HG02938 (cell line): ENCODE measurements around the gene TBL3.
A peak's percentile ranks its signal among the peaks of the same experiment; 100 is the strongest.

Source experiments
- ATAC-seq: cut with Tn5 transposase; IDR thresholded peaks from one replicate; pipeline ENCODE4 v1.9.1; 2021; ENCODE audit warnings: mild to moderate bottlenecking, moderate library complexity; ENCODE audit not compliant: unreplicated experiment

Gene TBL3

DNA sequence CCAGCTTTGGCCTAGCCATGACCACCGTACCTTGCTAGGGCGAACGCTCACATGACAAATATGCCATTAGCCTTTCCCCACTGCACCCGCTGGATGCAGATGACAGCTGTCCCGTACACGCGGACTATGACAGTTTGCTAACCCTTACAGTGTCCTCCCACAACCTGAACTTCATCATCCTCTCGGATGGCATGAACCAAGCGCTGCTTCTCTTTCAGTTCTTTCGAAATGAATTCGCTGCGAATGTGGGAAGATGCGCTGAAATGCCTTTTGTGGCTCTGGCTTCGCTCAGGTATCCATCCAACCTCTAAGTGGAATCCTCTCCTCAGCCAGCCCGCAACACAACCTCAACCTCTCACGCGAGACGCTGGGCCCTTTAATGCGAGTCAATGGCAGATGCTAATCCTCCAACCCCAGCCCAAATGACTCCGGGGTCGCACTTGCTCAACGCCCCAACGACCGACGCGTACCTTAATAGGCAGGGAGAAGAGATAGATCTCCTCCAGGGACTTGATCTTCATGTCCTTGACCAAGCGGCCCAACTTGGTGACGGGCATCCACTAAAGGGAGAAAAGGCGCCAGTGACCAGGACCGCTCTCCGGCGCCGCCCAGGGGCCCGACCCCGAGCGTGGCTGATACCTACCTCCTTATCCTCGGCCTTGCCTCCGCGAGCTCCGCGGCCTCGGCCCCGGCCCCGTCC is 7.9 kb upstream of the TBL3 start:
- ATAC-seq: no peak

DNA sequence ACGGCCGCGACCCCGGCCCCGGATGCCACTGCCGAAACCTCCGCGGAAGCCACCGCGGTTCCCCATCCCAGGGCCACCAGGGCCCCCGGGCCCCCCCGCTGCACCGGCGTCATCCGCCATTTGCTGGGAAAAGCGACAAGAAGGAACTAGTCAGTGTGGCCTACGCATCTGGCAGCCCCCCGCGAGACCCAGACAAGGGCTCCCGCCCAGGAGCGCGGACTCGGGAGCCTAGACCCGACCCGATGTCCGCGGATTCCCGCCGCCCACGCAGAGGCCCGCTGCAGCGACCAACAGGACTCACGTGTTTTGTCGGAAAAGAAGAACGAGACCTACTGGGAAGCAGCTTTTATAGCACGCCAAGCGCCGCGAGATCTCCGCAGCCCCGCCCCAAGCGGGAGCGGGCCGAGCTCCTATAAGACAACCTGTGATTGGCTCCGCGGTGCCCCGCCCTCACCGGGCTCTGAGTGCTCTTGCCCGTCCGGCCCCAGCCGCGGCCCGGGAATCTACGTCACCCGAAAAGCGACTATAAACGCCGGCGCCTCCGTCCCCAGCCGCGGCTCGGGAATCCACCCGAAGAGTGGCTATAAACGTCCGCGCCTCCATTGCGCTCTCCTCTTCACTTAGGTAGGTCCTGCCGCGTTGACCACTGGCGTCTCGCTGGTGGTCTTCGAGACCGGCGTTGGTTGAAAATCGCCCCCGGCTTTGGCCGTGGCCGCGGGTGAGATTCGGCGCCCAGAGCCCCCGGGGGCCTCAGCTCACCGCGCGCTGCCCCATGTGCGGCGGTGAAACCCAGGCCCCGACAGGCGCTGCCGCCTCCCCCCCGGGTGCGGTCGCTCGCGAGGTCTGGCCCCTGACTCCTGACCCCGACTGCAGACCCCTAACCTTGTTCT is 7.1 kb upstream of the TBL3 start, which contains the start of gene RPS2:
RPS2 (minus strand) TSS at position 321 of the 890 bp plus-strand sequence; CDS start at position 120, 201 bp downstream.
- ATAC-seq: peak; percentile 83

DNA sequence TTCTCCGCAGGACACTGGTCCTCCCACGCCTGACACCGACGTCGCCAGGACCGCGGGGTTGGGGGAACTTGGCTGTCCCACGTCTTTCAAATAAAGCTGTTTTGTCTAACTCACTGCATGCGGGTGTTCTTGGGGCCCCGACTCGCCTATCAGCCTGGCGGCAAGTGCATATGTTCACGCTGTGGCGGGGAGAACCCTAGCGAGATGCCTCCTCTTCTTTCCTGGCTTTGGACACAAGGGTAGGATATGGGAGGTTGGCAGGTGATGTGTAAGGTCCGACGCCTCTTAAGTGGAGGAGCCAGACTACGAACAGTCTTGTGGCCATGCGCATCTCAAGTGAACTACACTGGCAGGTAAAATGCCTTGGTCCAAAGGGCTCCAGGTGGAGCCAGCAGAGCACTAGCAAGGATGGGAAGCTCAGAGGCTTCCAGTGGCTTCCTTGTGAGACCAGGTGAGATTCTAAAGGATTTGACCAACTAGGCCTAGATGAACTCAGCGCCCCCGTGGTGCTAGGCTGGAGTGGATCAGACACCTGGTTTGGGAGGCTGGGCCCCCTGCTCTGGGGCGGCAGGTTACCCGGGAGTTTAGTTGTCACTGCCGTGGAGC is 6.4 kb upstream of the TBL3 start:
- no peak for ATAC-seq

DNA sequence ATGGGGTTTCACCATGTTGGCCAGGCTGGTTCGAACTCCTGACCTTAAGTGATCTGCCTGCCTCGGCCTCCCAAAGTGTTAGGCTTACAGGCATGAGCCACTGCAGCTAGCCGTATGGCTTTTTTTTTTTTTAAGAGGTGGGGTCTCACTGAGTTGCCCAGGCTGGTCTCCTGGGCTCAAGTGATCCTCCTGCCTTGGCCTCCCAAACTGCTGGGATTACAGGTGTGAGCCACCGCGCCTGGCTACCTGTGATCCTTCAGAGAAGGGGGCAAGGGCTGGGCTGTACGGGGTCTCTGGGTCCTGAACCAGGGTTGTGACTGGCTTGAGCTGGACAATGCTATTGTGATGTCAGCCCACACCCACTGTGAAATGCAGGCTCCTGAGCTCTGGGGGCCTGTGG is 5.4 kb upstream of the TBL3 start, which contains the start of gene RNF151:
RNF151 (plus strand) TSS at position 397 of the 400 bp plus-strand sequence. CDS start 26 bp downstream, outside the sequence.
- ATAC-seq: no peak

DNA sequence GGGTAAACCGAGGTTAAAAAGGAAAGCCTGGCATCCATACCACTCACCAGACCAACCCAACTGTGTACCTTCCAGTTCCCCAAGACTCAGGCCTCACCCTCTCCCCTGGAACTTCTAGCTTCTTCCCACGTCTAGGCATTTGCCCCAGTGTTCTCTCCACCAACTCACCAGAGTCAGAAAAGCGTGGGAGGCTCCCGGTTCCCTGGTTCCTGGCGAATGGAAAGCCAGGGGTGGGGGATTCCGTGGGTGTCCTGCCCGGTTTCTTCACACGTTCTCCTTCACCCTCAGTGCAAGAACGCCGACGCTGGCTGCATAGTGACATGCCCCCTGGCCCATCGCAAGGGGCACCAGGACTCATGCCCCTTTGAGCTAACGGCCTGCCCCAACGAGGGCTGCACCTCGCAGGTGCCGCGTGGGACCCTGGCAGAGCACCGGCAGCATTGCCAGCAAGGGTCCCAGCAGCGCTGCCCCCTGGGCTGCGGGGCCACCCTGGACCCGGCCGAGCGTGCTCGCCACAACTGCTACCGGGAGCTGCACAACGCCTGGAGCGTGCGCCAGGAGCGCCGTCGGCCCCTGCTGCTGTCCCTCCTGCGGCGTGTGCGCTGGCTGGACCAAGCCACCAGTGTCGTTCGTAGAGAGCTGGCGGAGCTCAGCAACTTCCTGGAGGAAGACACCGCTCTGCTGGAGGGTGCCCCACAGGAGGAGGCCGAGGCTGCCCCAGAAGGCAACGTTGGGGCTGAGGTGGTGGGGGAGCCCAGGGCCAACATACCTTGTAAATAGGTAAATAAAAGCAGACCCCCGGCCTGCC is 3.5 kb upstream of the TBL3 start:
- ATAC-seq: no peak

DNA sequence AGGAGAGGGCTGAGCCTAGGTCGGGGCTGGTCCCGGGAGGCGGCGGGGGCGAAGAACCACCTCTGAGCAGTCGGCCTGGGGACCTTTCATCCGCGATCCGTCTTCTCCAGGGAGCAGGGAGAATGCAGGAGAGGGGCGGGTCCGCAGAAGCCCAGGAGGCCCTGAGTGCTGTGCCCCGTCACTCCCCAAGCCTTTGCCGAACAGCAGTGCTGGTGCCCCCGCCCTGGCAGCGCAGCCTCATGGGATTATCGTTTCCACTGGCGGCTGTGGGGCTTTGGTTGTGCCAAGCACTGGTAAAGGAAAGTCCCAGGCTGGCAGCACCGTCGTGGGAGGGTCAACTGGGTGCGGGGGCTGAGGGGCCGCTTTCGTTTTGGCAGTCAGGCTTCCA is 631 bp downstream of the TBL3 start:
- no peak for ATAC-seq

DNA sequence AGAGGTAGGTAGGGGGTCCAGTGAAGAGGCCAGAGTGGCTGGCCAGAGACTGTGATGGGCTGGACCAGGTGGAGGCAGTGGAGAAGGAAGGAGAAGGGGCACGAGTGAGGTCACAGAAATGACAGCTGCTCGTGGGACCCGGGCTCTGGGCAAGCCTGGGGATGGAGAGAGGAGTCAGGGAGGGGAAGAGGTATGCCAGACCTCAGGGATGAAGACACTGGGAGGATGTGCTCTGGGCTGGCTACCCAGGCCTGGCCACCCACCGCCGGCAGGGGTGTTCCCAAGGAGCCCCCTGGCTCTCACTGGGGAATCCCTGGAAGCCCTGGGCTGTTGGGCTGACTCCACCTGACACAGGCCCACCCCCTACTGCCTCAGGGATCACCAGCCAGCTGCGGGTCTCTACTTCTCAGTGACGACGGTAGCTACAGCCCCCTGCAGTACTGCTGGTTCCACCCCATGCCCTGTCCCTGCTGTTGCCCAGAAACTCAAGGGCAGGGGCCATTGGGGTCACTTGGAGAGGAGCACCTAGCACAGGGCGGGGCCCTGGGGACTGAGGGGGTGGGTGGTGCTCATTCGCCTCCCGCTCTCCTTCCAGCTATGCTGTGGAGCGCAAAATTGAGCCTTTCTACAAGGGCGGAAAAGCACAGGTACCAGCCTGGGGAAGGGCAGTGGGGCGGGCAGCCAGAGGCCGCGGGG is 1.8 kb downstream of the TBL3 start:
- ATAC-seq: no peak

DNA sequence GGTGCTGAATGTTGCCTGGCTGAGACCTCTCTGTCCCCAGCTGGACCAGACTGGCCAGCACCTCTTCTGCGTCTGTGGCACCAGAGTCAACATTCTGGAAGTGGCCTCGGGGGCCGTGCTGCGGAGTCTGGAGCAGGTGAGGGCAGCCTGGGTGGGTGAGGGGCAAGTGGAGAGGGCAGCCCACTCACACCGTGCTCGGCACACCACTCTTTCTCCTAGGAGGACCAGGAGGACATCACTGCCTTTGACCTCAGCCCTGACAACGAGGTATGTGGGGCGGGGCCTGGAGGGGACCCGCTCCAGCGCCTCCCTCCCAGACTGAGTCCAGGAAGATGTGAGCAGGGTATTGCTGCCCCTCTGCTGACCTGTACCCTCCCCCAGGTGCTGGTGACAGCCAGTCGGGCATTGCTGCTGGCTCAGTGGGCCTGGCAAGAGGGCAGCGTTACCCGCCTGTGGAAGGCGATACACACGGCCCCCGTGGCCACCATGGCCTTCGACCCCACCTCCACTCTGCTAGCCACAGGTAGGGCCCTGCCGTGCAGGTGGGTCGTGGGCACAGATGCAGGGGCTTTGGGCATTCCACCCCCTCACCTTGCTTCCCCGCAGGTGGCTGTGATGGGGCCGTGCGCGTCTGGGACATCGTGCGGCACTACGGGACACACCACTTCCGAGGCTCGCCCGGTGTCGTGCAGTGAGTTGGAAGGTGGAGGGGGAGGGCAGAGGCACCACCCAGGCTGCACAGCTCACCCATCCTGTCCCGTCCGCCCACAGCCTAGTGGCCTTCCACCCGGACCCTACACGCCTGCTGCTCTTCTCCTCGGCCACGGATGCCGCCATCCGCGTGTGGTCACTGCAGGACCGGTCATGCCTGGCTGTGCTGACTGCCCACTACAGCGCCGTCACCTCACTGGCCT is 2.6 kb downstream of the TBL3 start:
- ATAC-seq: no peak

DNA sequence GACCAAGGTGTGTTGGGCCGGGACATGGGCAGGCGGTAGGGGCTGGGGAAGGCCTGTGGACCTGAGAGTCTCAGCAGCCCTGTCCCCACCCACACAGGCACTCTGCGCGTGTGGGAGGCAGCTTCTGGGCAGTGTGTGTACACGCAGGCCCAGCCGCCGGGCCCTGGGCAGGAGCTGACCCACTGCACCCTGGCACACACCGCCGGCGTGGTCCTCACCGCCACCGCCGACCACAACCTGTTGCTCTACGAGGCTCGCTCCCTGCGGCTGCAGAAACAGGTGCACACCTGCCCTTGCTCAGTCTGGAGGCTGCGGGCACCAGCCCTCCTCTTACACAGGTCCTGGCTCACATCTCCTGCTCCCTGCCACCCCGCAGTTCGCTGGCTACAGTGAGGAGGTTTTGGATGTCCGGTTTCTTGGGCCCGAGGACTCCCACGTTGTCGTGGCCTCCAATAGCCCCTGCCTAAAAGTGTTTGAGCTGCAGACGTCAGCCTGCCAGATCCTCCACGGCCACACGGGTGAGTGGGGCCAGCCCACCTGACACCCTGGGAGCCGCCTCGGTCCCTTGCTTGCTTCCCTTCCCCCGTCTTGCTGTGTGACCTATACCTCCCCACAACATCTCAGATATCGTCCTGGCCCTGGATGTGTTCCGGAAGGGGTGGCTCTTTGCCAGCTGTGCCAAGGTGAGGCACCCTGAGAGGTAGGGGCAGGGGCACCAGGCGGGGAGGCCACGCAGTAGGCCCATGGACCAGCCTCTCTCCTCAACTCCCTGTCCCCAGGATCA is 3.8 kb downstream of the TBL3 start:
- no peak for ATAC-seq

DNA sequence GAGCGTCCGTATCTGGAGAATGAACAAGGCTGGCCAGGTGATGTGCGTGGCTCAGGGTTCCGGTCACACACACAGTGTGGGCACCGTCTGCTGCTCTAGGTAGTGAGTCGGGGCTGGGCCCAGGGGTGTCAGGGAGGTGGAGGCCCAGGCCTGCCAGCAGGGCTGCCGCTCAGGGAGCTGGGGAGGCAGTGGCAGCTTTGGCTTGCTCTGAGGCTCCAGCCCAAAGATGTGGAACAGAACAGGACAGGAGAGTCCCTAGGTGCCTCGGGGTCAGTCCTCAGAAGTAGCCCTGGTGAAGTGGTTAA is 4.3 kb downstream of the TBL3 start:
- ATAC-seq: no peak

DNA sequence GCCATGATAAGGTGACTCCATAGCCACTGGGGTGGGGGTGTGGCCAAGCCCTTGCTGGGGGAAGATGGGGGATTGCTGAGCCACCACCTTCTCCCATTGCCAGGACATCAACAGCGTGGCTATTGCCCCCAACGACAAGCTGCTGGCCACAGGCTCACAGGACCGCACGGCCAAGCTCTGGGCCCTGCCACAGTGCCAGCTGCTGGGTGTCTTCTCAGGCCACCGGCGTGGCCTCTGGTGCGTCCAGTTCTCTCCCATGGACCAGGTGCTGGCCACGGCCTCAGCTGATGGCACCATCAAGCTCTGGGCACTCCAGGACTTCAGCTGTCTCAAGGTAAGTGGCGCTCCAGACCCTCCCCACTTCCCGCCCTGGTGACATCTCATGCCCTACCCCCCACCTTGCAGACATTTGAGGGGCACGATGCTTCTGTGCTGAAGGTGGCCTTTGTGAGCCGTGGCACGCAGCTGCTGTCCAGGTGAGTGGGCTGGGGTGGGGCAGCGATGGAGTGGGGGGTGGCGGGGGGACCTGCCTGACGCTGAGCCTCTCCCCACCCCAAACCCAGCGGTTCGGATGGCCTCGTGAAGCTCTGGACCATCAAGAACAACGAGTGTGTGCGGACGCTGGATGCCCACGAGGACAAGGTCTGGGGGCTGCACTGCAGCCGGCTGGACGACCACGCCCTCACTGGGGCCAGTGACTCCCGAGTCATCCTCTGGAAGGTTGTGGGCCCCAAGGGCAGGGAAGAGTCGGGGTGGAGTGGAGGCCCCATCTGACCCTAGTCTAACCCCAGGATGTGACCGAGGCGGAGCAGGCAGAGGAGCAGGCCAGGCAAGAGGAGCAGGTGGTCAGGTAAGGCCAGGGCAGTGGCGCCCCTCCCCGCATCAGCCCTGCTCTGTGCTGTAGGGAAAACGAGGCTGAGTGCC is 5.4 kb downstream of the TBL3 start:
- no peak for ATAC-seq

DNA sequence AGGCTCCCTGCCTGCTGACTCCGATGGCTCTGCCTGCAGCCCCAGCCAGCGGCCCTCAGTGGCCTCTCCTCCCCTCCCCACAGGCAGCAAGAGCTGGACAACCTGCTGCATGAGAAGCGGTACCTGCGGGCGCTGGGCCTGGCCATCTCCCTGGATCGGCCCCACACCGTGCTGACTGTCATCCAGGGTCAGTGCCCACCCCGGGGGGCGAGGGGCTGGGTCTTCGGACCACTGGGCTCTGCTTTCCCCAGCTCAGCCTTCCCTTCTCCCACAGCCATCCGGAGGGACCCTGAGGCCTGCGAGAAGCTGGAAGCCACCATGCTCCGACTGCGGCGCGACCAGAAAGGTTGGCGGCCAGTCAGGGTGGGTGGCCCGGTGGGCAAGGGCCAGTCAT is 6.0 kb downstream of the TBL3 start:
- ATAC-seq: no peak

DNA sequence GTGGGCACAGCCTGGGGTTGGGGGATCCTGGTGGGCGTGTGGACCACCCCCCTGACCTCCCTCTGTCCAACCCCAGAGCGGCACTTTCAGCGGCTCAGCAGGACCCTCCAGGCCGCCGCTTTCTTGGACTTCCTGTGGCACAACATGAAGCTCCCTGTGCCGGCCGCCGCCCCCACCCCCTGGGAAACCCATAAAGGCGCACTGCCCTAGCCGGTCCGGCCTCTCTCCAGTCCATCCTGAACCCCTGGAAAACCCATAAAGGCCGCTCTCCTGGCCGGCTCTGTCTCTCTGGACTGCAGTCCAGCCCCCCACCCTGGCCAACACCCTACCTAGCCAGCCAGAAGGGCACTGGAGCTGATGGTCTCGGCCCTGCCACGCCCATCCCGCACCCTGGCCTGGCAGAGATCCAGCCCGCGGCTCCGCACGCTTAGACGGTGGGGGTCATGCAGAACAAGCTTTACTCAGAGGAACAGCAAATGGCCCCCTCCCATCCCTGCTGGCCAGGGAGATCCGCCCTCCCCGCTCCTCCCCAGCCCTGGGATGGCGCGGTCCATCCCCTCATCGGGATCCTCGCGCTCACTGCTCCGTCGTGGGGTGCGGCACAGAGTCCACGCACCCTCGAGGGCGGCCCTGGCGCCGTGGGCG is 6.7 kb downstream of the TBL3 start:
- no peak for ATAC-seq

DNA sequence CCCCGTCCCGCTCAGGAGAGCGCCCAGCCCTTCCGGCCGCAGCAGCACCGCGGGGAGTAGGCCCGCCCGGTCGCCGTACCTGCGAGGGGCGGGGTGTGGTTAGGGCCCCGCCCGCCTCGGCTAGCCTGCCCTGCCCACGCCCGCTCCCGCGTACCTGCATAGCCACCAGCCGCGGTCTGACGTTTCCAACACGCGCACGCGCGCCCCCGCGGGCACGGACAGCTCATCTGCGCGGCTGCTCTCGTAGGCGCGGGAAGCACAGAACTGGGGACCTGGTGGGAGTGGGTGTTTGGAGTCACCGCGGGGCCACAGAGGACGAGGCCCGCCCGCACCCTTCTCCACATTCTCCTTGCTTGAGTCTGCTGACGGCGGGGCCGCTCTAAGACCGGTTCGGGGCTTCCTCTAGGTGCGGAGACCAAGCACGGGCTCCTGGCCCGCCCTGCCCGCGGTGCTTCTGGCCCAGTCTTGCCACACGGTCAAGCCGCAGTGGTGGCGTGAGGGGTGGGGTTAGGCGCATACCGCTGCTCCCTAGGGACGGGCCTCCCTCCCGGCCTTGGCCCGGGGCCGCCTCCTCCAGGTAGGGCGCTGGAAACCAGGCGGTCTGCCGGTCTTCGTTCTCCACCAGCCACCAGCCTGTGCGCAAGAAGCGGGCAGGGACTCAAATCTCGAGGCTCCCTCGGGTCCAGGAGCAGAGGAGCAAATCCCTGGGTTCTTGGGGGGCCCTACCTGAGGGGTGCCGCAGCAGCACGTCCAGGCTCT is 7.6 kb downstream of the TBL3 start:
- ATAC-seq: no peak

DNA sequence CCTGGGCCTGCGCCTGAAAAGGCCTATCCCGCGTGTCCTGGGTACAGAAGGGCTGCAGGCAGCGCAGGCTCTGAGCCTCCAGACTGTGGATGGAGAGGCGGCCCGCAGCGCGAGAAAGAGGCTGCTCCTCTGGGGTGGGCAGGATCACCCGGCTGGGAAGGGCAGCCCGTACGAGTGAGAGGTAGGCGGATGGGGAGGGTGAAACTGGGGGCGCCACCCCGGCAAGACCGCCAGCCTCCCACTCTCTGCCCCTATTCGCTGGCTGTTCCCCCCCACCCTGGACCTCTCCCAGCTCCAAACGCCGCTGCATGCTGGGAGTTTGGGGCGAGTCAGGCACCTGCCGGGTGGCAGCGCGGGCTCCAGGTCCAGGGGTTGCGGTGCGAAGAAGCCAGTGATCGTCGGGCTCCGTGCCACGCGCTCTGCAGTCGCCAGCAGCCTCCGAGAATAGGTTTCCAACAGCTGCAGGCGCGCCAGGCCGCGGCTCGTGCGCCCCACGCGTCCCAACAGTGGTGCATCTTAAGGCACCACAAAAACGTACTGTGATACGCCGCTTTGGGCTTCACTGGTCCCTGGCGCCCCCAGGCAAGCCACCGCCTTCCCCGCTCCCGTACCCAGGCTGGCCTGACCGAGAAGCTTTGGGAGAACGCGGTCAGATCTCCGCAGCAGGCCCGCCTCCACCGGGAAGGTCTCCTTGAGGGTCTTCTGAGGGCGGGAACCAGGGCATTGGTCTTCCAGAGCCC is 8.3 kb downstream of the TBL3 start:
- ATAC-seq: no peak

DNA sequence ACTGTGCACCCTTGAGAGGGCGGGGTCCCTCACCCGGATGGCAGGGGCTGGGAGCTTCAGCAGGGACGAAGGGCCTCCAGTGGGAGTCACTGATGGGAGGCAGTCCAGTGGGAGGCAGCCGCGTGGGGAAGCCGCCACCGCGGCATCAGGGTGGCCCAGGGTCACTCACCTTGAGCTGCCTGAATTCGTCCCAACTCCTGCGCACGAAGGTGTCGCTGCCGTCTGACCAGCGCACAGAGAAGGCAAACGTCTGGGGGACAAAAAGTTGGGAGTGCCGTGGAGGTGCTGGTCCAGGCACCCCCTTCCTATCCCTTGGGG is 8.9 kb downstream of the TBL3 start:
- ATAC-seq: no peak
